ENCODE measurements around the gene ZNF385B.

Gene ZNF385B

DNA sequence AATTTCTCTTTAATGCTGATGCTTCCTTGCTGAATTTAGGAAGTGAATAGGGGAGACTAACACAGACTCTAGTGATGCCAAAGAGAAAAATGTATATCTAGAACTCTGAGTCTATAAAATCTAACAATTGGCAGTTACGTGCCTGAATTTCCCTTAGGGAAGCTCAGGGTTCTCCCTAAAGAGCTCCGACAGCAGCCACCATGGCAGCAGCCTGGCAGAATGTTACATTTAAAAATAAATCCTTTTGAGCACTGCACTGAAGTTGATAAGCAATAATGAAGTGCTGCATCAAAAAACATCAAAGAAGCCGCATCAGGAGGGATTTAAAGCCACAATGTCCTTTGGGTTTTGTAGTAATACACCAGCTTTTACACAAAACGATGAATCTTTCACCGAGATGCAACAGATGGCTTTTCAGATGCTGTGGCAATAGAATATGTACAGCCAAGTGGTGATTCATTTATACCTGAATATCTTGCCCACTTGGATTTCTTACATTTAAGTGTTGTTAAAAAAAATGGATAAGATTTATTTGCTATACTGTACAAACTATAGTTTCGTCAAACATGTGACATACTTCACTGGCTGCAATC lies 305.6 kb downstream of the ZNF385B start:
- no peak for DNase-seq (ENCODE audit: low read depth in 2 of 2)

GRCh38 chr2:179554639-179555386 lies 306.6 kb downstream of the ZNF385B start:
- DNase-seq (ENCODE audit: low read depth in 2 of 2), result no peak

DNA sequence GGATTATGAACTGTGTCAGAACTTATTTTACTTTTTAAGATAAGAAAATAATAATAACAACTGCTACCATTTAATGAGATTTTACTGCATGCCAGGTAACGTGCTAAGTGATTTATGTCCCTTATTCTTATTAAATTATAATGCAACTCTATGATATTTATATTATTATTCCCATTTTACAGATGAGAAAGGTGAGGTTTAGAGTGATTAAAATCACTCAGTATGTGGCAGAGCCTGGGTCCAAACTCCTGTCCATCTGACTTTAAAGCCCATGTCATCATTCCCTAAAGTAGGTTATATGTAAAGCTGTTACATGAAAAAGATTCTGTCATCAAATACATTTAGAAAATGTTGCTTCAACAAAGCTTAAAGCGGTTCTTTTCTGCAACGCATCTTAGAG lies 308.0 kb downstream of the ZNF385B start:
- no peak for DNase-seq (ENCODE audit: low read depth in 2 of 2)

GRCh38 chr2:179551539-179552045 lies 309.8 kb downstream of the ZNF385B start:
- DNase-seq (ENCODE audit: low read depth in 2 of 2), result no peak

DNA sequence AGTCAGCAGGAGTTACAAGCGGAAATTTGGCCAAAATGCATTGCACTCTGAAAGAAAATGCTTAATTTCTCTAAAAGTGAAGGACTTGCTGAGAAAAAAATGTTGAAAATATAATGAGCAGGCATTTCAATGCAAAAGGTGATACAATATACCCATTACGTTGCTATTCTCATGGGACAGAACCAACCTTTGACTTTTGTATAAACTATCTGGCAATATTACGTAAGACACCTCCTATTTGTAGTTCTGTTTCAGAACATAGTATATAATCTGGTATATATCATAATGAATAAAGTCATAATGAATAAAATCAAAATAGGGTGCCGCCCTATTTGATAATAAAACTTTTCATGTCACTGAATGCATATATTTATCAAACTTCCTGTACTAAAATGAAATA lies 310.6 kb downstream of the ZNF385B start:
- DNase-seq (ENCODE audit: low read depth in 2 of 2), result no peak

DNA sequence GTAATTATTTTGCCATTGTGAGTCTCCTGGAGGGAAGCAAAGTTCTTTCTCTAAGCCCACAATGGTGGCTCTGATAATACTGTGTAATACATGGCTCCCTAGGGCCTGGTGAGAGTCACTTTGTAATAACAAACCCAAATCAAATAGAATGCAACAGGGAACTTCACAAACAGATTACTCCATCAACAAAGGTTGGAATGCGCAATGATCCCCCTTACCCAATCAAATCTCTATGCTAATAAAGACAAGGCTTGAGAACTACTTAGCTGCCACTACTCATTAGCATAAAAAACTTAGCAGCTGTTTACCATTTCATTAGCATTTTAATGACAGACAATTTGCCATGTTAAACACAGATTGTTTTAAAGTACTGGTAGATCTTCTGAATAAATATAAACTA lies 311.2 kb downstream of the ZNF385B start:
- no peak for DNase-seq (ENCODE audit: low read depth in 2 of 2)

DNA sequence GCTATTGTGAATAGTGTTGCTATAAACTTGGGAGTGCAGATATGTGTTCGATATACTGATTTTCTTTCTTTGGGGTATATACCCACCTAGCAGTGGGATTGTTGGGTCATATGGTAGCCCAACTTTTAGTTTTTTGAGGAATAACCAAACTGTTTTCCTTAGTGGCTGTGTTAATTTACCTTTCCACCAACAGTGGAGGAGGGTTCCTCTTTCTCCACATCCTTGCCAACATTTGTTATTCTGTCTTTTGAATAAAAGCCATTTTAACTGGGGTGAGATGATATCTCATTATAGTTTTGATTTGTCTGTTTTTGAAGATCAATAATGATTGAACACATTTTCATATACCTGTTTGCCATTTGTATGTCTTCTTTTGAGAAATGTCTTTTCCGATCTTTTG lies 314.8 kb downstream of the ZNF385B start:
- no peak for DNase-seq (ENCODE audit: low read depth in 2 of 2)

GRCh38 chr2:179545024-179545423 lies 316.4 kb downstream of the ZNF385B start:
- DNase-seq (ENCODE audit: low read depth in 2 of 2), result no peak

GRCh38 chr2:179543361-179543901 lies 318.0 kb downstream of the ZNF385B start:
- DNase-seq (ENCODE audit: low read depth in 2 of 2), result no peak

DNA sequence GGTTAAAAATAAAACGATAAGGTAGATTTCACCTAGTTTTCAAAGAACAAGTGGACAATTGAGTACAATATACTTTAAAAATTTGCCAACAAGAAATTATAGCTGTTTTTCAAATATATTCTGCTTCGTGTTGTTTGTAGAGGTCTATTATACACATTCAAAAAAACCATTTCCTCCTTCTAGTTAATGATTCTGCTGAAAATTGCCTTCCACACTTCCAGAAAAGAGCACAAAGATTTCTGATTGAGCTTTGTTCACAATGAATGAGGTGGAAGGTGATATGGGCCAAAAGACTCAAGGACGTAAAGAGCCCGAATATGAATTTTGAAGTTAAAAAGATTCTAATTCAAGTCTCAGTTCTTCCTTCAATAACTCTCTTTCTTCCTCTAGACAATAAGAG lies 319.8 kb downstream of the ZNF385B start:
- no peak for DNase-seq (ENCODE audit: low read depth in 2 of 2)

DNA sequence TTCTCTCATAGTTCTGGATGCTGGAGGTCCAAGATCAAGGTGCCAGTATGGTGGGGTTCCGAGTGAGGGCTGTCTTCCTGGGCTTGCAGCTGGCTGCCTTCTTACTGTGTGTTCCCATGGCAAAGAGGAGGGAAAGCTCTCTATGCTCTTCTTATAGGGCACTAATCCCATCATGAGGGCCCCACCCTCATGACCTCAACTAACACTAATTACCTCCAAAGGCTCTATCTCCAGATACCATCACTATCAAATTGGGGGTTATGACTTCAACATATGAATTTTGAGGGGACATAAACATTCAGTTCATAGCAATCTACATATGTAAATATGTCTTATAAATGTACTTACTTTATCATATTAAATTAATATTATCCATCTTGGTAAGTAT lies 322.3 kb downstream of the ZNF385B start:
- DNase-seq (ENCODE audit: low read depth in 2 of 2), result no peak

- DNase-seq (ENCODE audit: low read depth in 2 of 2), result no peak
These were observed 322.8 kb downstream of the ZNF385B start for GRCh38 chr2:179538406-179539123.

GRCh38 chr2:179536185-179536584 lies 325.2 kb downstream of the ZNF385B start:
- no peak for DNase-seq (ENCODE audit: low read depth in 2 of 2)

DNA sequence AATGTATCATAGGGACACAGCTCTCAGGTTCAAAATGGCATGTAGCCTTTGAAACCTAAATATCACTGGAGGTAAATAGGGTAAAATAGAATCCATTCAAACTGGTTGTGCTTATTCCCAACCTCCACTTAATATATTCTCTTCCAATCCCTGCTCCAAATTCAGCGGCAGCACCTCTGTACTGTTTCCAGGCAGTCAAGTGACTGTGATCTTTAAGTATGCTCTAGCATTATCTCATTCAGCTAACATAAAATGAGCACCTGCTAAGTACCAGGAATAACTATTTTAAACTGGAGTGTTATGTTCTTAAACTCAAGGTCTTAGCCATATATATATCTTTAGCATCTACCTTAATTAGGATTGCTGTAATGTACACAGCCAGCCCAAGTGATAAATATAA lies 327.5 kb downstream of the ZNF385B start:
- DNase-seq (ENCODE audit: low read depth in 2 of 2), result no peak

GRCh38 chr2:179532863-179533278 lies 328.5 kb downstream of the ZNF385B start:
- no peak for DNase-seq (ENCODE audit: low read depth in 2 of 2)

- no peak for DNase-seq (ENCODE audit: low read depth in 2 of 2)
These were observed 332.8 kb downstream of the ZNF385B start for GRCh38 chr2:179528576-179529069.

GRCh38 chr2:179525340-179525739 lies 336.1 kb downstream of the ZNF385B start:
- DNase-seq (ENCODE audit: low read depth in 2 of 2), result no peak

GRCh38 chr2:179524809-179525339 lies 336.5 kb downstream of the ZNF385B start:
- no peak for DNase-seq (ENCODE audit: low read depth in 2 of 2)

- no peak for DNase-seq (ENCODE audit: low read depth in 2 of 2)
These were observed 339.5 kb downstream of the ZNF385B start for GRCh38 chr2:179521944-179522343.

- no peak for DNase-seq (ENCODE audit: low read depth in 2 of 2)
These were observed 342.6 kb downstream of the ZNF385B start for GRCh38 chr2:179518830-179519229.

GRCh38 chr2:179513181-179513580 lies 348.2 kb downstream of the ZNF385B start:
- no peak for DNase-seq (ENCODE audit: low read depth in 2 of 2)
